Measurements from ENCODE around the gene CNTROB. TPM values are rescaled to one million over a fixed set of nuclear protein-coding genes. Genes with fewer than 3 reads are reported as not detected.

CNTROB gene
- 10 to 100 TPM; 22.3 to 24.8 TPM for total RNA-seq

GRCh38 chr17:7931709-7932482 lies at the start of gene CNTROB, which contains the start of gene TRAPPC1:
Gene CNTROB (plus strand): TSS chr17:7932206. CDS start chr17:7933080, 874 bp downstream.
Gene TRAPPC1 (minus strand): TSS chr17:7931946. CDS start chr17:7931829, 117 bp downstream.

GRCh38 chr17:7888184-7888920 lies 43.7 kb upstream of the CNTROB start, which contains the start of gene CHD3:
Gene CHD3 (plus strand): TSS chr17:7888789. CDS start chr17:7889001, 212 bp downstream.

GRCh38 chr17:7915611-7916384 lies 16.2 kb upstream of the CNTROB start, which contains the start of gene RNF227:
Gene RNF227 (minus strand): TSS chr17:7916289. CDS start chr17:7916195, 94 bp downstream.

GRCh38 chr17:7929158-7930023 lies 2.6 kb upstream of the CNTROB start, which contains the start of gene KCNAB3:
Gene KCNAB3 (minus strand): TSS chr17:7929856. CDS start chr17:7929435, 421 bp downstream.

Small RNA genes lying within 50 kb of the gene (small RNA-seq; reads per million reads assigned to genes)
- 3.5 to 4.6 reads per million in 2 donors for gene SCARNA21

Other genes starting within 250 kb of the CNTROB start
- gene TP53, start 244.7 kb upstream of the CNTROB start, total RNA-seq, result 10 to 100 TPM; 43.0 to 47.1 TPM
- 10 to 100 TPM in 1 of 2 donors, 1 to 10 TPM in 1; 8.6 to 17.3 TPM for gene WRAP53, start 243.7 kb upstream of the CNTROB start, total RNA-seq
- 1 to 10 TPM in 1 of 2 donors, under 1 TPM in 1; 0.33 to 1.0 TPM for gene EFNB3, start 227.0 kb upstream of the CNTROB start, total RNA-seq
- gene DNAH2, start 214.5 kb upstream of the CNTROB start, total RNA-seq, result under 1 TPM; under 0.01 TPM
- 1 to 10 TPM; 3.4 to 3.7 TPM for gene KDM6B, start 98.0 kb upstream of the CNTROB start, total RNA-seq
- under 1 TPM in 1 of 2 donors, not detected in 1; 0.34 TPM for gene TMEM88, start 77.1 kb upstream of the CNTROB start, total RNA-seq
- gene NAA38, start 74.6 kb upstream of the CNTROB start, total RNA-seq, result 10 to 100 TPM; 47.1 to 68.9 TPM
- gene CYB5D1, start 74.2 kb upstream of the CNTROB start, total RNA-seq, result 1 to 10 TPM; 5.9 to 8.3 TPM
- 10 to 100 TPM; 46.8 to 69.9 TPM for gene CHD3, start 43.4 kb upstream of the CNTROB start, total RNA-seq
- 1 to 10 TPM in 1 of 2 donors, under 1 TPM in 1; 1.00 to 1.7 TPM for gene RNF227, start 15.9 kb upstream of the CNTROB start, total RNA-seq
- gene KCNAB3, start 2.4 kb upstream of the CNTROB start, total RNA-seq, result under 1 TPM; under 0.01 to 0.69 TPM
- 10 to 100 TPM; 41.3 to 48.6 TPM for gene TRAPPC1, start 260 bp upstream of the CNTROB start, total RNA-seq
- gene GUCY2D, start 70.4 kb downstream of the CNTROB start, total RNA-seq, result 1 to 10 TPM in 1 of 2 donors, not detected in 1; 1.4 TPM
- under 1 TPM in 1 of 2 donors, not detected in 1; under 0.01 TPM for gene ALOX15B, start 106.9 kb downstream of the CNTROB start, total RNA-seq
- not detected for gene ALOX12B, start 155.5 kb downstream of the CNTROB start, total RNA-seq
- not detected for gene ALOXE3, start 186.3 kb downstream of the CNTROB start, total RNA-seq
- under 1 TPM in 1 of 2 donors, not detected in 1; 0.67 TPM for gene HES7, start 191.9 kb downstream of the CNTROB start, total RNA-seq
- gene PER1, start 220.2 kb downstream of the CNTROB start, total RNA-seq, result 10 to 100 TPM; 22.0 to 25.5 TPM
- gene VAMP2, start 230.7 kb downstream of the CNTROB start, total RNA-seq, result 1 to 10 TPM; 5.5 to 6.3 TPM
- 10 to 100 TPM; 24.1 to 32.0 TPM for gene TMEM107, start 244.2 kb downstream of the CNTROB start, total RNA-seq

Measured in melanocyte of skin (primary cell).